Osteocyte (in vitro differentiated cells): ENCODE data around the gene NINJ2. TPM values are rescaled to one million over a fixed set of nuclear protein-coding genes. Genes with fewer than 3 reads are reported as not detected.

ENCODE experiments used
- DNase-seq: peaks from one replicate; pipeline ENCODE4 v3.0.0; 2021; ENCODE audit warnings: mixed read lengths; ENCODE audit not compliant: unreplicated experiment; ENCODE audit errors: extremely low spot score
- H3K27ac Mint-ChIP-seq: one replicate; pipeline ENCODE4 v1.8.0; 2021; ENCODE audit warnings: mild to moderate bottlenecking, mixed read lengths; ENCODE audit not compliant: unreplicated experiment
- H3K27me3 Mint-ChIP-seq: one replicate; pipeline ENCODE4 v1.8.0; 2021; ENCODE audit warnings: mixed read lengths; ENCODE audit not compliant: unreplicated experiment
- H3K36me3 Mint-ChIP-seq: one replicate; pipeline ENCODE4 v1.8.0; 2021; ENCODE audit warnings: mixed read lengths; ENCODE audit not compliant: unreplicated experiment
- H3K4me1 Mint-ChIP-seq: one replicate; pipeline ENCODE4 v1.8.0; 2021; ENCODE audit warnings: mixed read lengths; ENCODE audit not compliant: unreplicated experiment
- H3K4me3 Mint-ChIP-seq: one replicate; pipeline ENCODE4 v1.8.0; 2021; ENCODE audit warnings: mild to moderate bottlenecking, moderate library complexity, mixed read lengths; ENCODE audit not compliant: unreplicated experiment
- H3K9me3 Mint-ChIP-seq: one replicate; pipeline ENCODE4 v1.8.0; 2021; ENCODE audit warnings: mixed read lengths; ENCODE audit not compliant: unreplicated experiment
- total RNA-seq: library from RNA; stranded (reverse); gene quantifications from 2 replicates; pipeline ENCODE4 v1.2.1, GENCODE V29; 2021
- TF ChIP-seq, protein P1 (sequence below): fragments of 200-600 bp; sonication (generic); IDR thresholded peaks from 2 replicates; pipeline ENCODE4 v1.5.0; 2021; ENCODE audit warnings: antibody characterized with exemption, mild to moderate bottlenecking, moderate library complexity

Gene NINJ2
- total RNA-seq, 1 donor from 2014 or later: 2.3 TPM

DNA sequence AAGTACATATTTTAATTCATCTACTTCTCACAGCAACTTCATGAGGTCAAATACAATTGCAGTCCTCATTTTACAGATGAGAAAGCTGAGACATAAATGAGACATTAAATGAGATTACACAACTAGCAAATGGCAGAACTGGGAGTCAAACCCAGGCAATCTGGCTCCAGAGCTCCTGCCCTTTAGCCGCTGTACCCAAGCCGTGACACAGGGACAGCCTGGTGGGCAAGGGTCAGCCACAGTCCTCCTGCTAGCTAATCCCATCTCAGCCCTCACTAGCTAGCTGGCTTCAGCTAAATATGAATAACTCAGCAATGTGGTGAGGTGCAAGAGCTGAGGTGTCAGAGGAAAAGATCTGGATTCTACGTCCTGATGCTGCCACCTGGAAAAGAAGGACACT is 54.8 kb downstream of the NINJ2 start:
- TF ChIP-seq, protein P1, sequence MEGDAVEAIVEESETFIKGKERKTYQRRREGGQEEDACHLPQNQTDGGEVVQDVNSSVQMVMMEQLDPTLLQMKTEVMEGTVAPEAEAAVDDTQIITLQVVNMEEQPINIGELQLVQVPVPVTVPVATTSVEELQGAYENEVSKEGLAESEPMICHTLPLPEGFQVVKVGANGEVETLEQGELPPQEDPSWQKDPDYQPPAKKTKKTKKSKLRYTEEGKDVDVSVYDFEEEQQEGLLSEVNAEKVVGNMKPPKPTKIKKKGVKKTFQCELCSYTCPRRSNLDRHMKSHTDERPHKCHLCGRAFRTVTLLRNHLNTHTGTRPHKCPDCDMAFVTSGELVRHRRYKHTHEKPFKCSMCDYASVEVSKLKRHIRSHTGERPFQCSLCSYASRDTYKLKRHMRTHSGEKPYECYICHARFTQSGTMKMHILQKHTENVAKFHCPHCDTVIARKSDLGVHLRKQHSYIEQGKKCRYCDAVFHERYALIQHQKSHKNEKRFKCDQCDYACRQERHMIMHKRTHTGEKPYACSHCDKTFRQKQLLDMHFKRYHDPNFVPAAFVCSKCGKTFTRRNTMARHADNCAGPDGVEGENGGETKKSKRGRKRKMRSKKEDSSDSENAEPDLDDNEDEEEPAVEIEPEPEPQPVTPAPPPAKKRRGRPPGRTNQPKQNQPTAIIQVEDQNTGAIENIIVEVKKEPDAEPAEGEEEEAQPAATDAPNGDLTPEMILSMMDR: no peak
- H3K9me3 Mint-ChIP-seq: no peaks in the 10 kb centered on the region
- no peak overlapping the region for H3K4me3 Mint-ChIP-seq
- no peak overlapping the region for H3K27ac Mint-ChIP-seq
- H3K4me1 Mint-ChIP-seq: peaks cover 11% of the 10 kb centered on the region
- H3K27me3 Mint-ChIP-seq: peaks cover 2% of the 10 kb centered on the region
- no peaks in the 10 kb centered on the region for H3K36me3 Mint-ChIP-seq
- no peak for DNase-seq

DNA sequence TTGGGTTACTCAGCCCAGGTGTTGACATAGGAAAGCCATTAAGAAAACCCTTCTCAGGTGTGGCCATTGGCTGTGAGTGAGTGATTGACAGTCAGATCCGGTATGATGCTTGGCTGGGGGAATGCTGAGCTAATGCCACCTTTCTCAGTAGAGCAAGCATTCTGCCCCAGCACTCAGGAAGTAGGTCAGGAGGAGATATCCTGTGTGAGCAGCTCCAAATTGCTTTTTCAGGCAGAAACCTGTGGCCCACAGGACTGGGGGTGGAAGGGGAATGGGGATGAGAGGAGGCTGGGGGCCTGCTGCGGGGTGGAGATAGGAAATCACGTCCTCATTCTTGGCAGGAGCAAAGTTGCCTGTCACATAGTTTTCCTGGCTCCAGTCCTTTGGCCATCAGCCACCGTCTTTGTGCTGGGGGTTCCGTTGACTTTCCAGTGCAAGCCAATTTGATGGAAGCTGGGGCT is 55.7 kb downstream of the NINJ2 start:
- Mint-ChIP-seq H3K4me1 (peaks cover 11% of the 10 kb centered on the region), H3K4me3 (no peak overlapping the region), H3K9me3 (no peaks in the 10 kb centered on the region), H3K36me3 (no peaks in the 10 kb centered on the region), H3K27ac (no peak overlapping the region), H3K27me3 (peaks cover 2% of the 10 kb centered on the region)
- TF ChIP-seq, protein P1: no peak
- DNase-seq: no peak

DNA sequence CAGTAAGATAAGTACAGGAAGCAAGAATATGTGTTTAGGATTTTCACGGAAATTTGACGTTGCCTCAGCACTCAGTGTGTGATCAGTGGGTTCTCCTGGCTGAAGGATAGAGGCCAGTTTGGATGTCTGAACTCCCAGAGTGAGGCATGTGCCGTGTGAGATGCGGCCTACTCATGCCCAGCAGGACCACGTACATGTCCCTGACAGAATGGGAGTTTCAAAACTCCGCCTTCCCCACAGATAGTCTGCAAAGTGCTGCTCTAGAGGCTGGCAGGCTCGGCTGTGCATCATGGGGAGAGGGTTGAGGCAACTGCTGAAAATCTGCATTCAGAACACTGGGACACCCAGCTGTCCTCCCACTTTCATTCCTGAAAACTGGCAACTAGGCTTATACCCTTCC is 58.3 kb downstream of the NINJ2 start:
- Mint-ChIP-seq H3K9me3 (no peaks in the 10 kb centered on the region), H3K36me3 (no peaks in the 10 kb centered on the region)

DNA sequence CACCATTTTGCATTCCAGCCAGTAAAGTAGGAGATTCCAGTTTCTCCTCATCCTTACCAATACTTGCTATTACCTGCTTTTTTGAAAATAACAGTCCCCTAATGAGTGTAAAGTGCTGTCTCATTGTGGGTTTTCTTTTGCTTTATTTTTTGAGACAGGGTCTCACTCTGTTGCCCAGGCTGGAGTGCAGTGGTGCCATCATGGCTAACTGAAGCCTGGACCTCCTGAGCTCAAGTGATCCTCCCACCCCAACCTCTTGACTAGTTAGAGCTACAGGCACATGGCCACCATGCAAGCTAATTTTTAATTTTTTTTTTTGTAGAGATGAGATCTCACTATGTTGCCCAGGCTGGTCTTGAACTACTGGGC is 60.6 kb downstream of the NINJ2 start:
- H3K9me3 Mint-ChIP-seq: no peaks in the 10 kb centered on the region
- H3K4me1 Mint-ChIP-seq: peaks cover 5% of the 10 kb centered on the region
- no peaks in the 10 kb centered on the region for H3K36me3 Mint-ChIP-seq
- TF ChIP-seq, protein P1: no peak
- H3K27me3 Mint-ChIP-seq: peaks cover 2% of the 10 kb centered on the region
- no peak overlapping the region for H3K27ac Mint-ChIP-seq
- no peak overlapping the region for H3K4me3 Mint-ChIP-seq
- DNase-seq: no peak

More for the DNA sequence above, 58.3 kb downstream of the NINJ2 start:
- TF ChIP-seq, protein P1: no peak
- Mint-ChIP-seq H3K27me3 (peaks cover 2% of the 10 kb centered on the region), H3K4me1 (peaks cover 3% of the 10 kb centered on the region), H3K4me3 (no peak overlapping the region), H3K27ac (no peak overlapping the region)
- DNase-seq: no peak

DNA sequence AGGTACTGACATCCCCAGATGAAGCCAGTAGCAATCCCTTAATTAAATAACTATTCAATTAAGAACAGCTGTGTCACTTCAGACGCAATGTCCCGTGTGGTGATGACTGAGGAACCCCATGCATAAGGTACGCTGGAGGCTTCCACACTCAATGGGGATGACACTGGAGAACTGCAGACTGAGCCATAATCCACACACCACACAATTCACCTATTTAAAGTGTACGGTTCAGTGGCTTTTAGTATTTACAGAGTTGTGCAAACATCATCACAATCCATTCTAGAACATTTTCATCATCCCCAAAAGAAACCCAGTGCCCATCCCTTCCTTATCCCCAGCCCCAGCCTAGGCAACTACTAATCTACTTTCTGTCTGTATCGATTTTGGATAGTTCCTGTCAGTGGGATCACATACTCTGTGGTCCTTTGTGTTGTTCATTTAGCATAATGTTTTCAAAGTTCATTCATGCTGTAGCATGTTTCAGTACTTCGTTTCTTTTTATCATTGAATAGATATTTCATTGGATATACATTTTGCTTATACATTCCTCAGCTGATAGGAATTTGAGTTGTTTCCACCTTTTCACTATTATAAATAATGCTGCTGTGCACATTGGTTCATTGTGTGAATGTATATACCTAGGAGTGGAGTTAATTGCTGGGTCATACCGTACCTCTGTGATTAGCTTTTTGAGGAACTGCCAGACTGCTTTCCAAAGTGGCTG is 61.1 kb downstream of the NINJ2 start:
- peaks cover 2% of the 10 kb centered on the region for H3K27me3 Mint-ChIP-seq
- H3K4me3 Mint-ChIP-seq: no peak overlapping the region
- no peak for DNase-seq
- H3K9me3 Mint-ChIP-seq: no peaks in the 10 kb centered on the region
- no peak overlapping the region for H3K27ac Mint-ChIP-seq
- H3K4me1 Mint-ChIP-seq: peaks cover 5% of the 10 kb centered on the region
- TF ChIP-seq, protein P1: no peak
- H3K36me3 Mint-ChIP-seq: no peaks in the 10 kb centered on the region
